Astrocyte of the spinal cord (primary cell): ENCODE results near the gene DOLPP1.

Source experiments
- DNase-seq: peaks from one replicate; pipeline ENCODE4 v3.0.0; 2011; ENCODE audit warnings: low read depth, low spot score
- H3K4me3 ChIP-seq: 2 replicates; pipeline ENCODE4 v1.5.1; 2011; ENCODE audit warnings: low read depth, mild to moderate bottlenecking, low read length, moderate library complexity
- CTCF ChIP-seq: IDR thresholded peaks from 2 replicates; pipeline ENCODE4 v1.5.1; 2012; ENCODE audit warnings: low read depth, mild to moderate bottlenecking, low read length, inconsistent platforms
- in situ Hi-C: cut with HindIII; loops from 2 replicates; pipeline ENCODE4 v1.10.0; 2017; ENCODE audit warnings: low sequenced_read_pairs

The DOLPP1 gene

GRCh38 chr9:129078691-129079503, 2.0 kb upstream of the DOLPP1 start:
- DNase-seq, result no peak
- TF ChIP-seq CTCF, result no peak
- H3K4me3 ChIP-seq, result no peak overlapping the region
- in situ Hi-C loops, result no loop called here

GRCh38 chr9:129079829-129080228, 1.1 kb upstream of the DOLPP1 start:
- H3K4me3 ChIP-seq, result no peak overlapping the region
- no peak for TF ChIP-seq CTCF
- in situ Hi-C loops, result no loop called here
- DNase-seq, result no peak

DNA sequence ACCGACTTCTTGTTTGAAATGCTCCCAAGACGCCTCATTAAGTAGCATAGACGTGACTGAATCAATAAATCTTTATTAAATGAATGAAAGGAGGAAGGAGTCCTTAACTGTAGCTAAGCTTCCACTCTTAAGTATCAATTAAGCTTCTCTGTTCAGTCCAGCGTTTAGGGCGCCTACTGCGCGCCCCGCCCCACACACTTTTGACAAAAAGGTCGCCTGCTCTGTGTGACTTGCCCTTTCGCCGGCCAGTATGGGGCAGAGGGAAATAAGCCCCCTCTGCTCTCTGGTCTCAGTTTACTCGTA, 662 bp upstream of the DOLPP1 start:
- peak overlapping the region; percentile 83 for H3K4me3 ChIP-seq
- no peak for TF ChIP-seq CTCF
- in situ Hi-C loops, result no loop called here
- no peak for DNase-seq

- H3K4me3 ChIP-seq, result peak overlapping the region; percentile 83
- no peak for DNase-seq
- TF ChIP-seq CTCF, result no peak
- in situ Hi-C loops, result no loop called here
Measured at GRCh38 chr9:129081388-129081904, 535 bp downstream of the DOLPP1 start.

DNA sequence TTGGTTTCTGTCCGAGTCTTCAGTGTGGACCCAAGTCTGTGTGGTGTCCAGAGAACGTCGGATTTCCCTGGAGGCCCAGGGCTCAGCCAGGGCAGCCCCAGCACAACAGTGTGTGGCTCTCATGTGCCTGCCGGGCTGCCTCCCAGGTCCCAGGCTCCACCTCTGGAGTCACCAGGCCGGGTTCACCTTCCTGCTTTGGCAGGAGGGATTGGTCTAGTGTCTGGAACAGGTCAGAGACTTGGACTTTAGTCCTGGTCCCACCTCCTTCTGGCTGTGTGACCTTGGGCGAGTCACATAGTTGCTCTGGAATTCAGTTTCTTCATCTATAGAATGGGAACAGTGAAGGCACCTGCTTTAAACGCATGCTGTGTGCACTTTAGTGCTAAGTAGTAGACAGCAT, 3.2 kb downstream of the DOLPP1 start:
- no peak overlapping the region for H3K4me3 ChIP-seq
- TF ChIP-seq CTCF, result no peak
- DNase-seq, result no peak
- in situ Hi-C loops, result no loop called here

DNA sequence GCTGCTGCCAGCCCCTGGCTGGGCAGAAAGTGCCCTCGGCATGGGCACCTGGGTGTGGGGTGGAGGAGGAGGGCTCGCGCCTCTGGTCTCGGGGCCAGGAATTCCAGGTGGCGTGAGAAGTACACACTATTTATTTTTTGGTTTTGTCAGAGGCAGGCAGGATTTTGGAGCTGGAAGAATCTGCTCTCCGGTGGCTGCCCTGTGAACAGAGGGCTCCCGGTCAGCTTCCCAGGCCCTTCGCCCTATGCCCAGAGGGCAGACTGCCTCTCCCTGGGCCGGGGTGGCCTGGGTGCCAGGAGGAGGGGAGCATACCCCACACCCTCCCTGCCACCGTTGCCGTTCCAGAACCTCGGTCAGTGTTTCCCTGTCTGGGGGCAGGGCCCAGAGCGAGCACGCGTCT, 8.3 kb downstream of the DOLPP1 start:
- TF ChIP-seq CTCF, result no peak
- no peak for DNase-seq
- in situ Hi-C loops, result no loop called here
- no peak overlapping the region for H3K4me3 ChIP-seq
